ENCODE measurements around the gene WDR64. TPM values are rescaled to one million over a fixed set of nuclear protein-coding genes. Genes with fewer than 3 reads are reported as not detected.

The WDR64 gene
- polyA plus RNA-seq, 1 donor from 2014 or later = 0.21 TPM

DNA sequence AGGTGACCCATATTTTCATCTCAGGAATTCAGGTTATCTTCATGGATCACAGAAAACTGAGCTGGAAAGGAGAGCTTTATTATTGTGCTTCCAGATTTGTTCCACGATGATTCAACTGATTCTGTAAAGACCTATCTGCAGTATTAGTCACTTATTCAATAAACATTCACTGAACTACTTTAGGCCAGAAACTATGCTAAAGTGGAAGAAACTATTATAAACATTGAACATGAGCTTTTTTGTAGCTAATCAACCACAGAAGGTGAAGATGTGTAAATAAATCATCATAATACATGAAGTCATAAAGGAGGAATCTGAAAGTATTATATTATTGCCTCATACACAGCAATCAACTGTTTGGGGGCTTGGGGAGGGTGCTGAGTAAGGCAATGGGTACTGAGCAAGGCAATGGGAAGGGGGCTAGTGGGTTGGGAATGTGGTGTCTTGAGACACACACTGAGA, 165.3 kb downstream of the WDR64 start:
- H3K4me3 ChIP-seq (ENCODE audit: low read length) = no peak overlapping the region
- TF ChIP-seq, protein P1, sequence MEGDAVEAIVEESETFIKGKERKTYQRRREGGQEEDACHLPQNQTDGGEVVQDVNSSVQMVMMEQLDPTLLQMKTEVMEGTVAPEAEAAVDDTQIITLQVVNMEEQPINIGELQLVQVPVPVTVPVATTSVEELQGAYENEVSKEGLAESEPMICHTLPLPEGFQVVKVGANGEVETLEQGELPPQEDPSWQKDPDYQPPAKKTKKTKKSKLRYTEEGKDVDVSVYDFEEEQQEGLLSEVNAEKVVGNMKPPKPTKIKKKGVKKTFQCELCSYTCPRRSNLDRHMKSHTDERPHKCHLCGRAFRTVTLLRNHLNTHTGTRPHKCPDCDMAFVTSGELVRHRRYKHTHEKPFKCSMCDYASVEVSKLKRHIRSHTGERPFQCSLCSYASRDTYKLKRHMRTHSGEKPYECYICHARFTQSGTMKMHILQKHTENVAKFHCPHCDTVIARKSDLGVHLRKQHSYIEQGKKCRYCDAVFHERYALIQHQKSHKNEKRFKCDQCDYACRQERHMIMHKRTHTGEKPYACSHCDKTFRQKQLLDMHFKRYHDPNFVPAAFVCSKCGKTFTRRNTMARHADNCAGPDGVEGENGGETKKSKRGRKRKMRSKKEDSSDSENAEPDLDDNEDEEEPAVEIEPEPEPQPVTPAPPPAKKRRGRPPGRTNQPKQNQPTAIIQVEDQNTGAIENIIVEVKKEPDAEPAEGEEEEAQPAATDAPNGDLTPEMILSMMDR (IDR thresholded peaks at IDR 0.05; ENCODE audit: poor library complexity, severe bottlenecking) = no peak
- TF ChIP-seq EP300 (conservative IDR thresholded peaks at IDR 0.05; ENCODE audit: poor library complexity, severe bottlenecking) (no peak), SMC3 (conservative IDR thresholded peaks at IDR 0.05; ENCODE audit: poor library complexity) (no peak), RAD21 (conservative IDR thresholded peaks at IDR 0.05) (no peak)
- H2AFZ ChIP-seq (ENCODE audit: low read depth, low read length) = no peak overlapping the region
- no peaks in the 10 kb centered on the region for H3K36me3 ChIP-seq (ENCODE audit: insufficient read depth, low read length)
- H3K9ac ChIP-seq (ENCODE audit: low read length) = no peak overlapping the region
- no peaks in the 10 kb centered on the region for H3K9me2 ChIP-seq (ENCODE audit: insufficient read depth, low read length)
- H3K4me2 ChIP-seq (ENCODE audit: low read length) = no peak overlapping the region
- no peak overlapping the region for H3K27ac ChIP-seq (ENCODE audit: low read length)
- H3K79me2 ChIP-seq (replicated peaks; ENCODE audit: insufficient read depth, low read length) = no peaks in the 10 kb centered on the region
- H3K27me3 ChIP-seq (ENCODE audit: insufficient read depth, low read depth, low read length) = no peaks in the 10 kb centered on the region
- no peaks in the 10 kb centered on the region for H4K20me1 ChIP-seq (ENCODE audit: insufficient read depth)
- H3F3A ChIP-seq (ENCODE audit: insufficient read depth, low read length, poor library complexity, severe bottlenecking) = no peaks in the 10 kb centered on the region
- H3K9me3 ChIP-seq (ENCODE audit: low read length) = no peaks in the 10 kb centered on the region

DNA sequence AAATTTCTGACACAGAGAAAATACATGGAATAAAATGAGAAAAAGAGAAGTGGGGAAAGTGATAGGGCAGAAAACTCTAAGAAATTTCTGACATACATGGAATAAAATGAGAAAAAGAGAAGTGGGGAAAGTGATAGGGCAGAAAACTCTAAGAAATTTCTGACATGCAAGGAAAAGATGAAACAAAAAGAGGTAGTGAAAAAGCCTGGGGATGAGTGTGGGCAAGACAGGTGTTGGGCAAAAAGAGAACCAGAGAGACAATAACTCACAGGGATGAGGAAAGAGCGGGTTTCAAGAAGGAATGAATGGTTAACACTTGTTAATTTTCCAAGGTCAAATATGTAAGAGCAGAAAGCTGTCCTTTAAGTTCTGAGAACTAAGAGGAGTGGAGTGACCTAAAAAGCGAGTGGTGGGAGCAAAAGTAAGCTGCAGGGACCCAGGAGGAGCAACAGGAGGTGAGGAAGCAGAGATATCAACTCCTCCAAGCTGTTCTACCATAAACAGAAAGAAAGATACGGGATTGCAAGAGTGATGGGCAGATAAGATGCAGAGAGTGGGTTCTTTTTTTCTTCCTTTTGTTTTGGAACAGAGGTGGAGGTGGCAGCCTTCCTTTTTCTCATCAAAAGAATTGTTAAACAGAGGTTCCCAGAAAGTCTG, 166.0 kb downstream of the WDR64 start:
- no peak overlapping the region for H2AFZ ChIP-seq (ENCODE audit: low read depth, low read length)
- no peaks in the 10 kb centered on the region for H3K36me3 ChIP-seq (ENCODE audit: insufficient read depth, low read length)
- no peaks in the 10 kb centered on the region for H3K27me3 ChIP-seq (ENCODE audit: insufficient read depth, low read depth, low read length)
- no peak overlapping the region for H3K4me2 ChIP-seq (ENCODE audit: low read length)
- H3K27ac ChIP-seq (ENCODE audit: low read length) = no peak overlapping the region
- TF ChIP-seq EZH2 (IDR thresholded peaks at IDR 0.05; ENCODE audit: borderline replicate concordance, insufficient read depth, low read length, poor library complexity, severe bottlenecking) (no peak), EP300 (conservative IDR thresholded peaks at IDR 0.05; ENCODE audit: poor library complexity, severe bottlenecking) (no peak), TAF1 (IDR thresholded peaks at IDR 0.05; ENCODE audit: low read depth) (no peak), MXI1 (conservative IDR thresholded peaks at IDR 0.05; ENCODE audit: poor library complexity, severe bottlenecking) (no peak), RAD21 (conservative IDR thresholded peaks at IDR 0.05) (no peak), POLR2AphosphoS5 (IDR thresholded peaks at IDR 0.05) (no peak)
- TF ChIP-seq, protein P2, sequence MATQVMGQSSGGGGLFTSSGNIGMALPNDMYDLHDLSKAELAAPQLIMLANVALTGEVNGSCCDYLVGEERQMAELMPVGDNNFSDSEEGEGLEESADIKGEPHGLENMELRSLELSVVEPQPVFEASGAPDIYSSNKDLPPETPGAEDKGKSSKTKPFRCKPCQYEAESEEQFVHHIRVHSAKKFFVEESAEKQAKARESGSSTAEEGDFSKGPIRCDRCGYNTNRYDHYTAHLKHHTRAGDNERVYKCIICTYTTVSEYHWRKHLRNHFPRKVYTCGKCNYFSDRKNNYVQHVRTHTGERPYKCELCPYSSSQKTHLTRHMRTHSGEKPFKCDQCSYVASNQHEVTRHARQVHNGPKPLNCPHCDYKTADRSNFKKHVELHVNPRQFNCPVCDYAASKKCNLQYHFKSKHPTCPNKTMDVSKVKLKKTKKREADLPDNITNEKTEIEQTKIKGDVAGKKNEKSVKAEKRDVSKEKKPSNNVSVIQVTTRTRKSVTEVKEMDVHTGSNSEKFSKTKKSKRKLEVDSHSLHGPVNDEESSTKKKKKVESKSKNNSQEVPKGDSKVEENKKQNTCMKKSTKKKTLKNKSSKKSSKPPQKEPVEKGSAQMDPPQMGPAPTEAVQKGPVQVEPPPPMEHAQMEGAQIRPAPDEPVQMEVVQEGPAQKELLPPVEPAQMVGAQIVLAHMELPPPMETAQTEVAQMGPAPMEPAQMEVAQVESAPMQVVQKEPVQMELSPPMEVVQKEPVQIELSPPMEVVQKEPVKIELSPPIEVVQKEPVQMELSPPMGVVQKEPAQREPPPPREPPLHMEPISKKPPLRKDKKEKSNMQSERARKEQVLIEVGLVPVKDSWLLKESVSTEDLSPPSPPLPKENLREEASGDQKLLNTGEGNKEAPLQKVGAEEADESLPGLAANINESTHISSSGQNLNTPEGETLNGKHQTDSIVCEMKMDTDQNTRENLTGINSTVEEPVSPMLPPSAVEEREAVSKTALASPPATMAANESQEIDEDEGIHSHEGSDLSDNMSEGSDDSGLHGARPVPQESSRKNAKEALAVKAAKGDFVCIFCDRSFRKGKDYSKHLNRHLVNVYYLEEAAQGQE (IDR thresholded peaks at IDR 0.05; ENCODE audit: borderline replicate concordance) = no peak
- TF ChIP-seq, protein P1 (IDR thresholded peaks at IDR 0.05; ENCODE audit: poor library complexity, severe bottlenecking) = no peak
- H3K9ac ChIP-seq (ENCODE audit: low read length) = no peak overlapping the region
- H3K79me2 ChIP-seq (replicated peaks; ENCODE audit: insufficient read depth, low read length) = no peaks in the 10 kb centered on the region
- H3K4me3 ChIP-seq (ENCODE audit: low read length) = no peak overlapping the region
- no peaks in the 10 kb centered on the region for H4K20me1 ChIP-seq (ENCODE audit: insufficient read depth)
- no peaks in the 10 kb centered on the region for H3K9me3 ChIP-seq (ENCODE audit: low read length)
- H3K9me2 ChIP-seq (ENCODE audit: insufficient read depth, low read length) = no peaks in the 10 kb centered on the region
- H3F3A ChIP-seq (ENCODE audit: insufficient read depth, low read length, poor library complexity, severe bottlenecking) = no peaks in the 10 kb centered on the region

Measured in neural cell (in vitro differentiated cells).